HepG2 (cell line): ENCODE results near the gene AEBP1. TPM values are rescaled to one million over a fixed set of nuclear protein-coding genes. Genes with fewer than 3 reads are reported as not detected.

Source experiments
- DPF2 ChIP-seq: sonication (generic); formaldehyde crosslinking; IDR thresholded peaks from 2 replicates; pipeline ENCODE4 v1.4.0; 2020; ENCODE audit warnings: mild to moderate bottlenecking, low read depth, missing genetic modification reagents, borderline replicate concordance
- FOXA3 ChIP-seq: IDR thresholded peaks from 2 replicates; pipeline ENCODE4 v1.6.1; 2016; ENCODE audit warnings: missing genetic modification reagents, missing compliant biosample characterization
- IKZF1 ChIP-seq: fragments of 450-650 bp; IDR thresholded peaks from 2 replicates; pipeline ENCODE4 v1.7.1; 2016
- KLF11 ChIP-seq: IDR thresholded peaks from 2 replicates; pipeline ENCODE4 v1.6.1; 2016; ENCODE audit warnings: missing compliant biosample characterization
- SOX5 ChIP-seq: IDR thresholded peaks from 2 replicates; pipeline ENCODE4 v1.6.1; 2016; ENCODE audit warnings: borderline replicate concordance
- YY1 ChIP-seq: IDR thresholded peaks from 2 replicates; pipeline ENCODE4 v1.6.1; 2011; ENCODE audit warnings: low read length, low read depth, moderate library complexity, mild to moderate bottlenecking; ENCODE audit not compliant: insufficient read depth, insufficient replicate concordance
- ZKSCAN1 ChIP-seq: fragments of 150-350 bp; IDR thresholded peaks from 2 replicates; pipeline ENCODE4 v1.6.1; 2014; ENCODE audit warnings: low read length
- ZNF431 ChIP-seq: sonication (generic); formaldehyde crosslinking; IDR thresholded peaks from 2 replicates; pipeline ENCODE4 v1.9.0; 2022; ENCODE audit warnings: missing genetic modification reagents, low read depth, mild to moderate bottlenecking, borderline replicate concordance
- ZNF598 ChIP-seq: sonication (generic); formaldehyde crosslinking; IDR thresholded peaks from 2 replicates; pipeline ENCODE4 v1.5.1; 2020; ENCODE audit warnings: mild to moderate bottlenecking, missing genetic modification reagents, borderline replicate concordance
- ZNF660 ChIP-seq: sonication (generic); formaldehyde crosslinking; IDR thresholded peaks from 2 replicates; pipeline ENCODE4 v1.5.1; 2020; ENCODE audit warnings: mild to moderate bottlenecking, low read depth, missing genetic modification reagents, borderline replicate concordance
- ZNF7 ChIP-seq: IDR thresholded peaks from 2 replicates; pipeline ENCODE4 v1.6.1; 2016; ENCODE audit warnings: missing biosample characterization, missing genetic modification reagents
- ZSCAN21 ChIP-seq: sonication (generic); formaldehyde crosslinking; IDR thresholded peaks from 2 replicates; pipeline ENCODE4 v1.8.0; 2022; ENCODE audit warnings: mild to moderate bottlenecking, missing genetic modification reagents, moderate library complexity, borderline replicate concordance
- ZSCAN22 ChIP-seq: sonication (generic); formaldehyde crosslinking; IDR thresholded peaks from 2 replicates; pipeline ENCODE4 v1.4.0; 2020; ENCODE audit warnings: mild to moderate bottlenecking, missing genetic modification reagents
- polyA plus RNA-seq, 8 experiments: library from polyadenylated mRNA; depleted of rRNA in 3 of 8; stranded (reverse) in 7 of 8; unstranded in 1 of 8; fragments of >200 nt; fragmentation: Illumina TruSeq in 4 of 8; extraction: Trizol in 4 of 8; gene quantifications; 2 replicates each; pipeline versions ENCODE4 v1.2.1 to v1.2.3, GENCODE V29; 2011 to 2016; ENCODE audit warnings: low read depth in 4 of 8, missing spikeins in 1 of 8, mixed read lengths in 1 of 8; ENCODE audit not compliant: insufficient read depth in 1 of 8
- total RNA-seq, 5 experiments: library from RNA; depleted of rRNA; stranded (reverse); fragments of >200 nt; fragmentation: Illumina TruSeq; extraction: Trizol; gene quantifications; 2 replicates each; pipeline ENCODE4 v1.2.3, GENCODE V29; 2016; ENCODE audit warnings: low read depth in 1 of 5
- TF ChIP-seq, protein P1 (sequence below): sonication (generic); formaldehyde crosslinking; IDR thresholded peaks from 2 replicates; pipeline ENCODE4 v1.5.1; 2020; ENCODE audit warnings: missing genetic modification reagents, mild to moderate bottlenecking, borderline replicate concordance
- TF ChIP-seq, protein P2 (sequence below): sonication (generic); formaldehyde crosslinking; IDR thresholded peaks from 2 replicates; pipeline ENCODE4 v1.4.0; 2020; ENCODE audit warnings: missing genetic modification reagents
- TF ChIP-seq, protein P3 (sequence below): sonication (generic); formaldehyde crosslinking; conservative IDR thresholded peaks from 2 replicates; pipeline ENCODE4 v1.4.0; 2020; ENCODE audit warnings: missing genetic modification reagents
- TF ChIP-seq, protein P4 (sequence below): IDR thresholded peaks from 2 replicates; pipeline ENCODE4 v1.6.1; 2012; ENCODE audit warnings: inconsistent platforms
- TF ChIP-seq, protein P5 (sequence below), 2 experiments: IDR thresholded peaks; 2 replicates each; pipeline ENCODE4 v1.6.1; 2011 to 2012; ENCODE audit warnings: low read length in 2 of 2, borderline replicate concordance in 1 of 2, low read depth in 1 of 2, mild to moderate bottlenecking in 1 of 2, moderate library complexity in 1 of 2
- TF ChIP-seq, protein P6 (sequence below): sonication (generic); formaldehyde crosslinking; IDR thresholded peaks from 2 replicates; pipeline ENCODE4 v1.8.1; 2022; ENCODE audit warnings: mild to moderate bottlenecking, missing genetic modification reagents

AEBP1 gene
- total and polyA plus RNA-seq, 2 of the 13 experiments (the other 11 are each of a cell fraction or from before 2014, with no cell fraction given): 0.22 to 0.55 TPM

DNA sequence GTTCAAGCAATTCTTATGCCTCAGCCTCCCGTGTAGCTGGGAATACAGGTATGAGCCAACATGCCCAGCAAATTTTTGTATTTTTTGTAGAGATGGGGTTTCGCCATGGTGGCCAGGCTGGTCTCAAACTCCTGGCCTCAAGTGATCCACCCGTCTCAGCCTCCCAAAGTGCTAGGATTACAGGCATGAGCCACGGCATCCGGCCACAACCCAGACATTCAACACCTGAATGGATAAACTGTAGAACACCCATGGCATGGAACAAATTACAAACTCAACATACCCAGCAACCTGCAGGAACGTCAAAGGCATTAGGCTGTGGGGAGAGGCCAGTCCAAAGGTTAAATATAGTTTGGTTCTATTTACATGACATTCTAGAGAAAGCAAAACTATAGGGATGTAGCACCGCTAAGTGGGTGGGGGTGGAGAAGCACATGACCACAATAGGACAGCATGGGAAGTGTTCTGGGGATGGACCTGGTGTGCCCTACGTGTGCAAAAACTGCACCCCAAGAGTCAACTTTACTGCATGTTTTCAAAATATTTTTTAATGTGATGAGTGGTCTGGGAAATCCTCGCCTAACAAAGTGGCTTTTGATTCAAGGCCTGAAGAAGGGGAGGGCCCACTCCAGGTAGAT, 32.3 kb upstream of the AEBP1 start (continued):
- TF ChIP-seq, protein P1, sequence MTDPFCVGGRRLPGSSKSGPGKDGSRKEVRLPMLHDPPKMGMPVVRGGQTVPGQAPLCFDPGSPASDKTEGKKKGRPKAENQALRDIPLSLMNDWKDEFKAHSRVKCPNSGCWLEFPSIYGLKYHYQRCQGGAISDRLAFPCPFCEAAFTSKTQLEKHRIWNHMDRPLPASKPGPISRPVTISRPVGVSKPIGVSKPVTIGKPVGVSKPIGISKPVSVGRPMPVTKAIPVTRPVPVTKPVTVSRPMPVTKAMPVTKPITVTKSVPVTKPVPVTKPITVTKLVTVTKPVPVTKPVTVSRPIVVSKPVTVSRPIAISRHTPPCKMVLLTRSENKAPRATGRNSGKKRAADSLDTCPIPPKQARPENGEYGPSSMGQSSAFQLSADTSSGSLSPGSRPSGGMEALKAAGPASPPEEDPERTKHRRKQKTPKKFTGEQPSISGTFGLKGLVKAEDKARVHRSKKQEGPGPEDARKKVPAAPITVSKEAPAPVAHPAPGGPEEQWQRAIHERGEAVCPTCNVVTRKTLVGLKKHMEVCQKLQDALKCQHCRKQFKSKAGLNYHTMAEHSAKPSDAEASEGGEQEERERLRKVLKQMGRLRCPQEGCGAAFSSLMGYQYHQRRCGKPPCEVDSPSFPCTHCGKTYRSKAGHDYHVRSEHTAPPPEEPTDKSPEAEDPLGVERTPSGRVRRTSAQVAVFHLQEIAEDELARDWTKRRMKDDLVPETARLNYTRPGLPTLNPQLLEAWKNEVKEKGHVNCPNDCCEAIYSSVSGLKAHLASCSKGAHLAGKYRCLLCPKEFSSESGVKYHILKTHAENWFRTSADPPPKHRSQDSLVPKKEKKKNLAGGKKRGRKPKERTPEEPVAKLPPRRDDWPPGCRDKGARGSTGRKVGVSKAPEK: no peak
- TF ChIP-seq, protein P2, sequence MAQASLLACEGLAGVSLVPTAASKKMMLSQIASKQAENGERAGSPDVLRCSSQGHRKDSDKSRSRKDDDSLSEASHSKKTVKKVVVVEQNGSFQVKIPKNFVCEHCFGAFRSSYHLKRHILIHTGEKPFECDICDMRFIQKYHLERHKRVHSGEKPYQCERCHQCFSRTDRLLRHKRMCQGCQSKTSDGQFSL: no peak
- TF ChIP-seq ZNF598 (CRISPR knock-in tag) (no peak), DPF2 (CRISPR knock-in tag) (0 out of 2 replicates have a peak, but pooled peaks have one; percentile 36), ZSCAN21 (CRISPR knock-in tag) (no peak), YY1 (no peak), FOXA3 (CRISPR knock-in tag) (peak; percentile 51), ZKSCAN1 (no peak), ZNF660 (no peak), ZNF7 (CRISPR knock-in tag) (no peak), KLF11 (no peak), SOX5 (CRISPR knock-in tag) (peak; percentile 62; the same call in 1 of the 2 replicates), IKZF1 (no peak), ZSCAN22 (CRISPR knock-in tag) (no peak), ZNF431 (CRISPR knock-in tag) (no peak)
- TF ChIP-seq, protein P3, sequence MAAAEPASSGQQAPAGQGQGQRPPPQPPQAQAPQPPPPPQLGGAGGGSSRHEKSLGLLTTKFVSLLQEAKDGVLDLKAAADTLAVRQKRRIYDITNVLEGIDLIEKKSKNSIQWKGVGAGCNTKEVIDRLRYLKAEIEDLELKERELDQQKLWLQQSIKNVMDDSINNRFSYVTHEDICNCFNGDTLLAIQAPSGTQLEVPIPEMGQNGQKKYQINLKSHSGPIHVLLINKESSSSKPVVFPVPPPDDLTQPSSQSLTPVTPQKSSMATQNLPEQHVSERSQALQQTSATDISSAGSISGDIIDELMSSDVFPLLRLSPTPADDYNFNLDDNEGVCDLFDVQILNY (CRISPR knock-in tag): no peak
- TF ChIP-seq, protein P4, sequence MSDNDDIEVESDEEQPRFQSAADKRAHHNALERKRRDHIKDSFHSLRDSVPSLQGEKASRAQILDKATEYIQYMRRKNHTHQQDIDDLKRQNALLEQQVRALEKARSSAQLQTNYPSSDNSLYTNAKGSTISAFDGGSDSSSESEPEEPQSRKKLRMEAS: peak; percentile 44; the same call in 1 of the 2 replicates
- TF ChIP-seq, protein P5, sequence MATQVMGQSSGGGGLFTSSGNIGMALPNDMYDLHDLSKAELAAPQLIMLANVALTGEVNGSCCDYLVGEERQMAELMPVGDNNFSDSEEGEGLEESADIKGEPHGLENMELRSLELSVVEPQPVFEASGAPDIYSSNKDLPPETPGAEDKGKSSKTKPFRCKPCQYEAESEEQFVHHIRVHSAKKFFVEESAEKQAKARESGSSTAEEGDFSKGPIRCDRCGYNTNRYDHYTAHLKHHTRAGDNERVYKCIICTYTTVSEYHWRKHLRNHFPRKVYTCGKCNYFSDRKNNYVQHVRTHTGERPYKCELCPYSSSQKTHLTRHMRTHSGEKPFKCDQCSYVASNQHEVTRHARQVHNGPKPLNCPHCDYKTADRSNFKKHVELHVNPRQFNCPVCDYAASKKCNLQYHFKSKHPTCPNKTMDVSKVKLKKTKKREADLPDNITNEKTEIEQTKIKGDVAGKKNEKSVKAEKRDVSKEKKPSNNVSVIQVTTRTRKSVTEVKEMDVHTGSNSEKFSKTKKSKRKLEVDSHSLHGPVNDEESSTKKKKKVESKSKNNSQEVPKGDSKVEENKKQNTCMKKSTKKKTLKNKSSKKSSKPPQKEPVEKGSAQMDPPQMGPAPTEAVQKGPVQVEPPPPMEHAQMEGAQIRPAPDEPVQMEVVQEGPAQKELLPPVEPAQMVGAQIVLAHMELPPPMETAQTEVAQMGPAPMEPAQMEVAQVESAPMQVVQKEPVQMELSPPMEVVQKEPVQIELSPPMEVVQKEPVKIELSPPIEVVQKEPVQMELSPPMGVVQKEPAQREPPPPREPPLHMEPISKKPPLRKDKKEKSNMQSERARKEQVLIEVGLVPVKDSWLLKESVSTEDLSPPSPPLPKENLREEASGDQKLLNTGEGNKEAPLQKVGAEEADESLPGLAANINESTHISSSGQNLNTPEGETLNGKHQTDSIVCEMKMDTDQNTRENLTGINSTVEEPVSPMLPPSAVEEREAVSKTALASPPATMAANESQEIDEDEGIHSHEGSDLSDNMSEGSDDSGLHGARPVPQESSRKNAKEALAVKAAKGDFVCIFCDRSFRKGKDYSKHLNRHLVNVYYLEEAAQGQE (IDR thresholded peaks at IDR 0.05; ENCODE audit: borderline replicate concordance in 1 of 2, low read depth in 1 of 2, low read length in 2 of 2): no peak
- TF ChIP-seq, protein P6, sequence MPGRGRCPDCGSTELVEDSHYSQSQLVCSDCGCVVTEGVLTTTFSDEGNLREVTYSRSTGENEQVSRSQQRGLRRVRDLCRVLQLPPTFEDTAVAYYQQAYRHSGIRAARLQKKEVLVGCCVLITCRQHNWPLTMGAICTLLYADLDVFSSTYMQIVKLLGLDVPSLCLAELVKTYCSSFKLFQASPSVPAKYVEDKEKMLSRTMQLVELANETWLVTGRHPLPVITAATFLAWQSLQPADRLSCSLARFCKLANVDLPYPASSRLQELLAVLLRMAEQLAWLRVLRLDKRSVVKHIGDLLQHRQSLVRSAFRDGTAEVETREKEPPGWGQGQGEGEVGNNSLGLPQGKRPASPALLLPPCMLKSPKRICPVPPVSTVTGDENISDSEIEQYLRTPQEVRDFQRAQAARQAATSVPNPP (CRISPR knock-in tag): 0 out of 2 replicates have a peak, but pooled peaks have one; percentile 29
